HCT116 (cell line): ENCODE data around the gene KLHL22. TPM values are rescaled to one million over a fixed set of nuclear protein-coding genes. Genes with fewer than 3 reads are reported as not detected.
"Not testable (repeated sequence)": the region's sequence is repeated elsewhere in the genome, so short reads cannot be mapped to it uniquely, and the experiment has no call there.

Source experiments
- ATAC-seq: fragments of 200-7000 bp; cut with Tn5 transposase; 2 replicates; pipeline ENCODE4 v1.9.1; 2020; ENCODE audit warnings: mild to moderate bottlenecking, moderate library complexity
- BruUV-seq: library from RNA; stranded (reverse); fragments of 400-500 nt; replicated peaks from 2 replicates; lab custom pipeline; 2021; lab: Mats Ljungman, UMichigan
- CTCF ChIA-PET: fragments of 300-600 bp; sonication (Branson Sonifier 250); formaldehyde crosslinking; loops from one replicate; lab custom pipeline; 2021; ENCODE audit warnings: antibody characterized with exemption; lab: Charles Lee
- POLR2A ChIA-PET: fragments of 300-600, 350-600 bp; sonication (Branson Sonifier 250); formaldehyde crosslinking; loops from one replicate; lab custom pipeline; 2021; ENCODE audit warnings: antibody characterized with exemption; lab: Charles Lee
- RAD21 ChIA-PET, 2 experiments: fragments of 300-600 bp; sonication (Branson Sonifier 250); formaldehyde crosslinking; loops; one replicate each; lab custom pipeline; 2023; ENCODE audit warnings: low total read pairs in 2 of 2; ENCODE audit not compliant: uncharacterized antibody in 2 of 2, unreplicated experiment in 2 of 2, low non-redundant PET in 1 of 2; lab: Charles Lee
- DNase-seq: peaks from one replicate; pipeline ENCODE4 v3.0.0-alpha.2; 2010; ENCODE audit warnings: low read depth, low spot score
- H2AFZ ChIP-seq: fragments of 200-600 bp; shearing (Covaris generic), sonication (generic); 2 replicates; pipeline ENCODE4 v1.6.1; 2017; ENCODE audit warnings: low read depth, mixed run types, mixed read lengths, antibody characterized with exemption, low read length; ENCODE audit not compliant: poor library complexity, severe bottlenecking
- H3K27ac ChIP-seq: 2 replicates; pipeline ENCODE4 v1.5.1; 2012; ENCODE audit warnings: low read depth, low read length
- H3K27me3 ChIP-seq: fragments of 200-600 bp; sonication (generic); 2 replicates; pipeline ENCODE4 v1.6.1; 2016; ENCODE audit warnings: mixed run types, low read length, mixed read lengths; ENCODE audit not compliant: insufficient read depth
- H3K36me3 ChIP-seq, 2 experiments: fragments of 200-500 bp in 1 of 2; fragments of 200-600 bp in 1 of 2; sonication (Bioruptor generic) in 1 of 2; sonication (generic) in 1 of 2; 2 replicates each; pipeline versions ENCODE4 v1.5.1 to v1.6.1; 2014 to 2016; ENCODE audit warnings: low read length in 2 of 2, inconsistent platforms in 1 of 2, mixed read lengths in 1 of 2, mixed run types in 1 of 2; ENCODE audit not compliant: insufficient read depth in 2 of 2, control insufficient read depth in 1 of 2
- H3K4me1 ChIP-seq, 2 experiments: fragments of 200-600 bp in 1 of 2; sonication (generic) in 1 of 2; 2 replicates each; pipeline versions ENCODE4 v1.5.1 to v1.6.1; 2012 to 2017; ENCODE audit warnings: low read length in 2 of 2, inconsistent platforms in 1 of 2, mild to moderate bottlenecking in 1 of 2, mixed read lengths in 1 of 2, mixed run types in 1 of 2, moderate library complexity in 1 of 2; ENCODE audit not compliant: insufficient read depth in 2 of 2, control insufficient read depth in 1 of 2
- H3K4me2 ChIP-seq: fragments of 200-600 bp; sonication (generic); 2 replicates; pipeline ENCODE4 v1.6.1; 2017; ENCODE audit warnings: mixed run types, low read length, mixed read lengths
- H3K4me3 ChIP-seq, 2 experiments: fragments of 200-600 bp in 1 of 2; sonication (generic) in 1 of 2; replicated peaks in 1 of 2; 2 replicates each; pipeline ENCODE4 v1.5.1; 2011 to 2016; ENCODE audit warnings: low read length in 2 of 2, control low read depth in 1 of 2, low read depth in 1 of 2, mild to moderate bottlenecking in 1 of 2, mixed read lengths in 1 of 2, mixed run types in 1 of 2
- H3K79me2 ChIP-seq: fragments of 200-600 bp; sonication (generic); 2 replicates; pipeline ENCODE4 v1.6.1; 2017; ENCODE audit warnings: mild to moderate bottlenecking, mixed run types, low read length, moderate library complexity, mixed read lengths; ENCODE audit not compliant: insufficient read depth
- H3K9ac ChIP-seq: fragments of 200-600 bp; sonication (generic); 2 replicates; pipeline ENCODE4 v1.6.1; 2016; ENCODE audit warnings: low read length, mixed read lengths
- H3K9me2 ChIP-seq: fragments of 200-600 bp; sonication (generic), shearing (Covaris generic); 2 replicates; pipeline ENCODE4 v1.6.1; 2017; ENCODE audit warnings: mixed run types, mild to moderate bottlenecking, moderate library complexity; ENCODE audit not compliant: insufficient read depth
- H3K9me3 ChIP-seq, 2 experiments: fragments of 200-500 bp in 1 of 2; fragments of 200-600 bp in 1 of 2; sonication (Bioruptor generic) in 1 of 2; sonication (generic) in 1 of 2; 2 replicates each; pipeline ENCODE4 v1.6.1; 2014 to 2017; ENCODE audit warnings: low read length in 2 of 2, mixed read lengths in 2 of 2, inconsistent platforms in 1 of 2, low read depth in 1 of 2, mild to moderate bottlenecking in 1 of 2, mixed run types in 1 of 2, moderate library complexity in 1 of 2; ENCODE audit not compliant: control insufficient read depth in 1 of 2, insufficient read depth in 1 of 2
- H4K20me1 ChIP-seq: fragments of 200-600 bp; sonication (generic), shearing (Covaris generic); 2 replicates; pipeline ENCODE4 v1.6.1; 2017; ENCODE audit warnings: mixed run types, mild to moderate bottlenecking, moderate library complexity; ENCODE audit not compliant: insufficient read depth
- CBX3 ChIP-seq: IDR thresholded peaks from 2 replicates; pipeline ENCODE4 v1.6.1; 2012; ENCODE audit warnings: low read depth
- CEBPB ChIP-seq: IDR thresholded peaks from 2 replicates; pipeline ENCODE4 v1.6.1; 2012; ENCODE audit warnings: low read depth
- EZH2phosphoT487 ChIP-seq: fragments of 200-600 bp; IDR thresholded peaks from 2 replicates; pipeline ENCODE4 v1.6.1; 2018; ENCODE audit warnings: antibody characterized with exemption, borderline replicate concordance
- JUND ChIP-seq: IDR thresholded peaks from 2 replicates; pipeline ENCODE4 v1.6.1; 2012
- POLR2A ChIP-seq: IDR thresholded peaks from 2 replicates; pipeline ENCODE4 v1.7.0; 2011; ENCODE audit warnings: borderline replicate concordance; ENCODE audit not compliant: insufficient read depth, insufficient read length; ENCODE audit errors: extremely low read depth
- POLR2AphosphoS5 ChIP-seq: IDR thresholded peaks from 2 replicates; pipeline ENCODE4 v1.6.1; 2011; ENCODE audit warnings: mild to moderate bottlenecking, low read depth, low read length, moderate library complexity
- RAD21 ChIP-seq: IDR thresholded peaks from 2 replicates; pipeline ENCODE4 v1.6.1; 2012; ENCODE audit warnings: low read depth, mild to moderate bottlenecking
- REST ChIP-seq: IDR thresholded peaks from 2 replicates; pipeline ENCODE4 v1.6.1; 2012; ENCODE audit warnings: low read depth
- SIN3A ChIP-seq: IDR thresholded peaks from 2 replicates; pipeline ENCODE4 v1.6.1; 2012; ENCODE audit warnings: low read depth
- SP1 ChIP-seq: IDR thresholded peaks from 2 replicates; pipeline ENCODE4 v1.6.1; 2012; ENCODE audit warnings: low read depth
- SRF ChIP-seq: IDR thresholded peaks from 2 replicates; pipeline ENCODE4 v1.6.1; 2012; ENCODE audit warnings: low read depth
- TCF7L2 ChIP-seq: IDR thresholded peaks from 2 replicates; pipeline ENCODE4 v1.7.0; 2011; ENCODE audit warnings: borderline replicate concordance, inconsistent platforms; ENCODE audit not compliant: insufficient read depth, insufficient read length; ENCODE audit errors: extremely low read depth
- YY1 ChIP-seq: IDR thresholded peaks from 2 replicates; pipeline ENCODE4 v1.6.1; 2011; ENCODE audit warnings: low read length, low read depth, moderate library complexity, mild to moderate bottlenecking; ENCODE audit not compliant: insufficient replicate concordance; ENCODE audit errors: extremely low read depth
- intact Hi-C: fragments of 100-400 bp; cut with micrococcal nuclease; formaldehyde crosslinking; loops from 2 replicates; pipeline ENCODE4 v1.10.0; 2022
- total RNA-seq: library from RNA; stranded (reverse); gene quantifications from one replicate; pipeline ENCODE4 v1.2.1, GENCODE V29; 2021; ENCODE audit not compliant: unreplicated experiment
- TF ChIP-seq, protein P1 (sequence below), 3 experiments: fragments of 200-600 bp in 1 of 3; sonication (generic) in 1 of 3; IDR thresholded peaks in 2 of 3; conservative IDR thresholded peaks in 1 of 3; 2 replicates each; pipeline ENCODE4 v1.5.1; 2012 to 2017; ENCODE audit warnings: low read depth in 2 of 3, low read length in 2 of 3, antibody characterized with exemption in 1 of 3, borderline replicate concordance in 1 of 3, control low read depth in 1 of 3, mild to moderate bottlenecking in 1 of 3, mixed read lengths in 1 of 3, mixed run types in 1 of 3, moderate library complexity in 1 of 3; ENCODE audit not compliant: insufficient read depth in 1 of 3

The KLHL22 gene
- total RNA-seq, 1 experiment from 2014 or later, result 16.4 TPM

- no peaks in the 10 kb centered on the region for H3K4me1 ChIP-seq
- no TSS peak for BruUV-seq
Measured at GRCh38 chr22:20471126-20471833, 24.3 kb downstream of the KLHL22 start.

DNA sequence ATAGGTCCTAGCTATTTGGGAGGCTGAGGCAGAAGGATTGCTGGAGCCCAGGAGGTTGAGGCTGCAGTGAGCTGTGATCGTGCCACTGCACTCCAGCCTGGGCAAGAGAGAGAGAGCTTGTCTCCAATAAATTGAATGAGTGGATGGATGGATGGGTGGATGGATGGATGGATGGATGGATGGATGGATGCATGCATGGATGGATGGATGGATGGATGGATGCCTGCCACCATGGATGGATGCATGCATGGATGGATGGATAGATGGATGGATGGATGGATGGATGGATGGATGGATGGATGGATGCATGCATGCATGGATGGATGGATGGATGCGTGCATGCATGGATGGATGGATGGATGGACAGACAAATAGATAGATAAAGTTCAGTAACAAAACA, 25.1 kb downstream of the KLHL22 start:
- H4K20me1 ChIP-seq, H3K9ac ChIP-seq, intact Hi-C loops, ATAC-seq, H3K36me3 ChIP-seq, H3K27me3 ChIP-seq, POLR2A ChIA-PET, BruUV-seq, H3K9me2 ChIP-seq, CTCF ChIA-PET, H3K27ac ChIP-seq, H3K4me1 ChIP-seq, DNase-seq, RAD21 ChIA-PET, H3K4me2 ChIP-seq, H3K9me3 ChIP-seq, H2AFZ ChIP-seq, H3K79me2 ChIP-seq, H3K4me3 ChIP-seq: not testable (repeated sequence)

More at GRCh38 chr22:20471126-20471833, 24.3 kb downstream of the KLHL22 start:
- no peaks in the 10 kb centered on the region for H3K79me2 ChIP-seq
- no peak for DNase-seq
- H3K27ac ChIP-seq, result no peak overlapping the region
- no peak overlapping the region for H3K4me3 ChIP-seq
- no peaks in the 10 kb centered on the region; a peak in 1 of 4 replicates for H3K36me3 ChIP-seq
- no peak overlapping the region for H3K9ac ChIP-seq
- intact Hi-C loops, result no loop called here
- TF ChIP-seq, protein P1, sequence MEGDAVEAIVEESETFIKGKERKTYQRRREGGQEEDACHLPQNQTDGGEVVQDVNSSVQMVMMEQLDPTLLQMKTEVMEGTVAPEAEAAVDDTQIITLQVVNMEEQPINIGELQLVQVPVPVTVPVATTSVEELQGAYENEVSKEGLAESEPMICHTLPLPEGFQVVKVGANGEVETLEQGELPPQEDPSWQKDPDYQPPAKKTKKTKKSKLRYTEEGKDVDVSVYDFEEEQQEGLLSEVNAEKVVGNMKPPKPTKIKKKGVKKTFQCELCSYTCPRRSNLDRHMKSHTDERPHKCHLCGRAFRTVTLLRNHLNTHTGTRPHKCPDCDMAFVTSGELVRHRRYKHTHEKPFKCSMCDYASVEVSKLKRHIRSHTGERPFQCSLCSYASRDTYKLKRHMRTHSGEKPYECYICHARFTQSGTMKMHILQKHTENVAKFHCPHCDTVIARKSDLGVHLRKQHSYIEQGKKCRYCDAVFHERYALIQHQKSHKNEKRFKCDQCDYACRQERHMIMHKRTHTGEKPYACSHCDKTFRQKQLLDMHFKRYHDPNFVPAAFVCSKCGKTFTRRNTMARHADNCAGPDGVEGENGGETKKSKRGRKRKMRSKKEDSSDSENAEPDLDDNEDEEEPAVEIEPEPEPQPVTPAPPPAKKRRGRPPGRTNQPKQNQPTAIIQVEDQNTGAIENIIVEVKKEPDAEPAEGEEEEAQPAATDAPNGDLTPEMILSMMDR (IDR thresholded peaks at IDR 0.05 in 2 of 3, conservative IDR thresholded peaks at IDR 0.05 in 1 of 3; ENCODE audit: borderline replicate concordance in 1 of 3, insufficient read depth in 1 of 3, low read depth in 2 of 3, low read length in 2 of 3), result no peak
- TF ChIP-seq POLR2A, result no peak
- TF ChIP-seq SRF, result no peak
- TF ChIP-seq CEBPB, result no peak
- no peak for TF ChIP-seq EZH2phosphoT487
- no peak for TF ChIP-seq SIN3A
- no peak for TF ChIP-seq POLR2AphosphoS5
- no peak for TF ChIP-seq SP1
- TF ChIP-seq YY1, result no peak
- TF ChIP-seq JUND, result no peak
- TF ChIP-seq REST, result no peak
- TF ChIP-seq RAD21, result no peak
- no peak for TF ChIP-seq TCF7L2
- no peak for TF ChIP-seq CBX3
- TF ChIP-seq, all 23 proteins: peak for 0
- H3K27me3 ChIP-seq, result no peaks in the 10 kb centered on the region
- ChIA-PET POLR2A (no interaction called here), CTCF (interaction anchor here (2.3 kb wide), 1 partner anchor 15 kb away, joined by 5 read pairs; no protein-coding TSS in a partner anchor), RAD21 (no interaction called here)
- no peaks in the 10 kb centered on the region for H3K9me3 ChIP-seq
- no peak for ATAC-seq
- no peaks in the 10 kb centered on the region for H3K9me2 ChIP-seq
- H4K20me1 ChIP-seq, result no peaks in the 10 kb centered on the region
- no peak overlapping the region for H2AFZ ChIP-seq
- no peak overlapping the region for H3K4me2 ChIP-seq
